Mesenchymal stem cell (in vitro differentiated cells and primary cell): ENCODE measurements around the gene PLA2G6.
A peak's percentile ranks its signal among the peaks of the same experiment; 100 is the strongest.

ENCODE experiments used
- DNase-seq: peaks from one replicate; pipeline ENCODE4 v3.0.0-alpha.2; 2013
- H2AFZ ChIP-seq: one replicate; pipeline ENCODE4 v1.6.1; 2013; ENCODE audit warnings: low read depth, mild to moderate bottlenecking, control low read depth, inconsistent platforms, low read length, moderate library complexity
- H2AK5ac ChIP-seq: 2 replicates; pipeline ENCODE4 v1.6.1; 2013; ENCODE audit warnings: low read length, moderate library complexity, mild to moderate bottlenecking, inconsistent platforms; ENCODE audit not compliant: severe bottlenecking
- H2BK120ac ChIP-seq: one replicate; pipeline ENCODE4 v1.6.1; 2013; ENCODE audit warnings: low read depth, mild to moderate bottlenecking, inconsistent platforms, low read length, moderate library complexity
- H2BK12ac ChIP-seq, 2 experiments: one replicate each; pipeline ENCODE4 v1.6.1; 2013; ENCODE audit warnings: inconsistent platforms in 2 of 2, low read length in 2 of 2, mild to moderate bottlenecking in 2 of 2, moderate library complexity in 2 of 2, control low read depth in 1 of 2
- H2BK15ac ChIP-seq: one replicate; pipeline ENCODE4 v1.6.1; 2013; ENCODE audit warnings: mild to moderate bottlenecking, low read depth, inconsistent platforms; ENCODE audit not compliant: poor library complexity, severe bottlenecking
- H2BK5ac ChIP-seq: 2 replicates; pipeline ENCODE4 v1.6.1; 2013; ENCODE audit warnings: low read depth, mild to moderate bottlenecking, low read length, control low read depth, inconsistent platforms; ENCODE audit not compliant: poor library complexity, severe bottlenecking
- H3K14ac ChIP-seq, 2 experiments: one replicate each; pipeline ENCODE4 v1.6.1; 2013; ENCODE audit warnings: inconsistent platforms in 2 of 2, low read length in 2 of 2, control low read depth in 1 of 2, mild to moderate bottlenecking in 1 of 2, moderate library complexity in 1 of 2
- H3K18ac ChIP-seq, 2 experiments: one replicate each; pipeline ENCODE4 v1.6.1; 2013; ENCODE audit warnings: inconsistent platforms in 2 of 2, low read length in 2 of 2, control low read depth in 1 of 2, low read depth in 1 of 2, mild to moderate bottlenecking in 1 of 2
- H3K23ac ChIP-seq, 2 experiments: one replicate each; pipeline ENCODE4 v1.6.1; 2013; ENCODE audit warnings: inconsistent platforms in 2 of 2, low read length in 2 of 2, mild to moderate bottlenecking in 2 of 2, moderate library complexity in 2 of 2, control low read depth in 1 of 2
- H3K27ac ChIP-seq: 2 replicates; pipeline ENCODE4 v1.5.1; 2013; ENCODE audit warnings: mild to moderate bottlenecking, moderate library complexity, low read length, control low read depth, inconsistent platforms; ENCODE audit not compliant: poor library complexity, severe bottlenecking
- H3K27me3 ChIP-seq, 2 experiments: 2 replicates each; pipeline versions ENCODE4 v1.6.1 to v1.7.0; 2013; ENCODE audit warnings: low read length in 2 of 2, mild to moderate bottlenecking in 2 of 2, moderate library complexity in 2 of 2, control low read depth in 1 of 2, inconsistent platforms in 1 of 2; ENCODE audit not compliant: control insufficient read depth in 1 of 2, insufficient read depth in 1 of 2
- H3K36me3 ChIP-seq, 2 experiments: 2 replicates each; pipeline versions ENCODE4 v1.6.1 to v1.7.0; 2013; ENCODE audit warnings: low read length in 2 of 2, control low read depth in 1 of 2, inconsistent platforms in 1 of 2, low read depth in 1 of 2, mild to moderate bottlenecking in 1 of 2; ENCODE audit not compliant: insufficient read depth in 2 of 2, control insufficient read depth in 1 of 2
- H3K4ac ChIP-seq, 2 experiments: one replicate each; pipeline ENCODE4 v1.6.1; 2013; ENCODE audit warnings: inconsistent platforms in 2 of 2, low read length in 2 of 2, mild to moderate bottlenecking in 2 of 2, moderate library complexity in 2 of 2, control low read depth in 1 of 2, low read depth in 1 of 2
- H3K4me1 ChIP-seq: 2 replicates; pipeline ENCODE4 v1.6.1; 2013; ENCODE audit warnings: low read depth, low read length, control low read depth; ENCODE audit not compliant: control insufficient read depth, insufficient read depth
- H3K4me2 ChIP-seq: 2 replicates; pipeline ENCODE4 v1.6.1; 2013; ENCODE audit warnings: low read length, mild to moderate bottlenecking, inconsistent platforms; ENCODE audit not compliant: poor library complexity, severe bottlenecking
- H3K4me3 ChIP-seq, 2 experiments: 2 replicates each; pipeline versions ENCODE4 v1.5.1 to v1.7.0; 2013; ENCODE audit warnings: low read length in 2 of 2, mild to moderate bottlenecking in 2 of 2, control low read depth in 1 of 2, low read depth in 1 of 2; ENCODE audit not compliant: insufficient read depth in 1 of 2
- H3K79me1 ChIP-seq: replicated peaks from 2 replicates; pipeline ENCODE4 v1.6.1; 2013; ENCODE audit warnings: mild to moderate bottlenecking, control low read depth, low read length, inconsistent platforms; ENCODE audit not compliant: poor library complexity, severe bottlenecking
- H3K9ac ChIP-seq: 2 replicates; pipeline ENCODE4 v1.7.0; 2013; ENCODE audit warnings: mild to moderate bottlenecking, low read length, moderate library complexity
- H3K9me3 ChIP-seq: 2 replicates; pipeline ENCODE4 v1.7.0; 2013; ENCODE audit warnings: mild to moderate bottlenecking, low read length; ENCODE audit not compliant: control insufficient read depth
- H4K8ac ChIP-seq: one replicate; pipeline ENCODE4 v1.6.1; 2013; ENCODE audit warnings: inconsistent platforms, mild to moderate bottlenecking, low read length, moderate library complexity
- H4K91ac ChIP-seq: one replicate; pipeline ENCODE4 v1.6.1; 2013; ENCODE audit warnings: mild to moderate bottlenecking, low read length, inconsistent platforms
- WGBS: methylation state at CpG from one replicate; pipeline ENCODE4 v1.1.7; 2013; ENCODE audit warnings: mixed read lengths; 5-methylcytosine and 5-hydroxymethylcytosine counted together

Gene PLA2G6

DNA sequence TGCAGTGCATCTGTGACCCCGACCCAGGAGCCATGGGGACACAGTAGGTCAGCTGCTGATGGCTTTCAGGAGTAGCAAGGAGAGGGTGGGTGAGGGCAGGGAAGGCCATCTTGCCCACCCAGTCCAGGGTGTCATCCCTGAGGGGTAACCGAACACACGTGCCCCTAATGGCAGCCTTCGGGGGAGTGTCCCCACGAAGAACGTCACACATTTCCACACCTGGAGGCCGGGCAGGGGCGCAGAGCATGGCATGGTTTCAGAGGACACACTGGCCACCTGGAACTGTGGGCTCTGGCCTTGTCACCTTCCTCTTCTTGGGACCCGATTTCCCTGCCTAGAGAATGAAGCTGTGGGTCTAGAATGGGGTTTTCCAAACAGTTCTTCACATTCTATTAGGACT is 51.8 kb downstream of the PLA2G6 start:
- Histone ChIP-seq H3K4me1 (peaks cover 3% of the 10 kb centered on the region), H2AK5ac (no peak overlapping the region), H3K27me3 (no peaks in the 10 kb centered on the region), H3K23ac (no peak overlapping the region), H2BK120ac (no peak overlapping the region), H3K9ac (no peak overlapping the region), H3K4ac (no peak overlapping the region), H3K14ac (no peak overlapping the region), H3K4me3 (no peak overlapping the region), H3K79me1 (no peaks in the 10 kb centered on the region), H3K27ac (no peak overlapping the region), H3K18ac (no peak overlapping the region), H2BK5ac (no peak overlapping the region), H3K4me2 (no peak overlapping the region), H3K36me3 (peaks cover 0 to 53% of the 10 kb centered on the region in 2 experiments), H4K91ac (no peak overlapping the region), H2BK12ac (no peak overlapping the region), H2BK15ac (no peak overlapping the region), H4K8ac (no peak overlapping the region), H2AFZ (no peak overlapping the region), H3K9me3 (no peaks in the 10 kb centered on the region)
- DNase-seq = no peak
- 87% methylated on average over 8 of the region's 9 CpGs for WGBS

GRCh38 chr22:38129021-38129420 is 52.6 kb downstream of the PLA2G6 start:
- 79% methylated on average over 10 of the region's 10 CpGs for WGBS
- Histone ChIP-seq H3K4ac (no peak overlapping the region), H2BK12ac (no peak overlapping the region), H3K4me3 (no peak overlapping the region), H2AK5ac (no peak overlapping the region), H4K91ac (no peak overlapping the region), H2BK15ac (no peak overlapping the region), H3K4me1 (peaks cover 3% of the 10 kb centered on the region), H2AFZ (no peak overlapping the region), H3K4me2 (no peak overlapping the region), H3K9ac (no peak overlapping the region), H2BK120ac (no peak overlapping the region), H3K27me3 (no peaks in the 10 kb centered on the region), H3K23ac (no peak overlapping the region), H3K27ac (no peak overlapping the region), H4K8ac (no peak overlapping the region), H3K79me1 (no peaks in the 10 kb centered on the region), H3K18ac (no peak overlapping the region), H3K14ac (peak overlapping the region in 1 of 2 experiments; percentile 78), H3K9me3 (no peaks in the 10 kb centered on the region), H3K36me3 (peaks cover 0 to 53% of the 10 kb centered on the region in 2 experiments), H2BK5ac (no peak overlapping the region)
- DNase-seq = no peak

DNA sequence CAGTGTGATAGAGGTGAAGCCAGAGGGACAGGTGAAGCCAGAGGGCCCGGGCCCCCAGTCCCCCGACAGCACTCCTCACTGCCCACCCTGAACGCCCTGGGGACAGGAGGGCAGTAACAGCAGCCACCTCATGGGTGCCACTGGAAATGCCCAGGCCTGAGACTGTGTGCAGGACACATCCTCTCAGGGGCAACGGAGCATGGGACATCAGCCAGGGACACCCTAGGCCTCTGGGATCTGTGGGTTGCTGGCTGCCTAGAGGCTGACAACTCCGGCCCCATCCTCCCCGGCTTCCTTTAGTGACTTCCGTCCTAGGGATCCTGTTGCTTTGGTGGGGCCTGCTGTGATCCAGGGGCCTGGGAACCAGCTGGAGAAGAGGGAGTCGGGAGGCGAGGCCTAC is 53.8 kb downstream of the PLA2G6 start:
- 94% methylated on average over 9 of the region's 9 CpGs for WGBS
- DNase-seq = no peak
- no peak overlapping the region for H3K4me3 ChIP-seq

DNA sequence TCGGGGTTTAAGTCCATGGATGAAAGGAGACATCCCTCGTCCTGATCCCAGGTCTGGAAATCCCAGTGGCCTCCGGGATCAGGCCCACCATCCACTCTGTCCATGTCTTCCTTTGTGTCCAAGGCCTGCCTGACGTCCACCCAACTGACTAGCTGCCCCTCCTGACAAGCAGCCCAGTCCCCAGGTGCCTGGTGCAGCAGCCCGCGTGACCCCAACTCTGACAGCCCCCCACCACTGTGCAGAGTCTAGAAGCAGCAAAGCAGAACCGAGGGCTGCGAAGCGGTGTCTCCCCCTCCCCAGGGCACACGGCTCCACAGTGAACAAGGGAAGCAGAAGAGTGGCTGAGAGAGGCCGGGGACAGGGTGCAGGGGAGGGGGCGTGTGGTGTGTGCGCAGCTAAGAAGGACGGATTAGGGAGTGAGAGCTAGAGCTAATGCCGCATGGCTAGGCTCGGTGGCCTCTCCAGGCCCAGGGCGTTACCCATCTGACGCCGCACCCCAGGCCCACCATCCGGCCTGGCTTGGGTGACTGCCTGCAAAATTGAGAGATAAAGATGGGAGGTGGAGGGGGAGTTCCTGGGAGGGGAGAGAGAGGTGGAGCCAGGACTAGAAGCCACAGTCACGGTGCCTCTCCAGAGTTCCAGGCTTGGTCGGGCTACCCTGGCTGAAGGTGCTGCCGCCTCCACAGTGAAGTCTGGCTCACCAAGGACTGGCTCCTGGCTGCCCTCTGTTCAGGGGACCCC is 54.5 kb downstream of the PLA2G6 start:
- H3K27me3 ChIP-seq = no peaks in the 10 kb centered on the region
- H3K4me2 ChIP-seq = no peak overlapping the region
- H3K4ac ChIP-seq = no peak overlapping the region
- H2BK15ac ChIP-seq = no peak overlapping the region
- H4K91ac ChIP-seq = no peak overlapping the region
- DNase-seq = no peak
- H3K36me3 ChIP-seq = peaks cover 0 to 40% of the 10 kb centered on the region in 2 experiments
- no peak overlapping the region for H3K23ac ChIP-seq
- no peak overlapping the region for H3K4me3 ChIP-seq
- no peak overlapping the region for H2BK120ac ChIP-seq
- 91% methylated on average over 23 of the region's 23 CpGs for WGBS
- H2AFZ ChIP-seq = peak overlapping the region; percentile 21
- no peak overlapping the region for H2BK5ac ChIP-seq
- H2AK5ac ChIP-seq = no peak overlapping the region
- H2BK12ac ChIP-seq = no peak overlapping the region
- peaks cover 13% of the 10 kb centered on the region for H3K4me1 ChIP-seq
- no peaks in the 10 kb centered on the region for H3K9me3 ChIP-seq
- no peaks in the 10 kb centered on the region for H3K79me1 ChIP-seq
- no peak overlapping the region for H3K14ac ChIP-seq
- no peak overlapping the region for H3K18ac ChIP-seq
- H3K9ac ChIP-seq = no peak overlapping the region
- no peak overlapping the region for H3K27ac ChIP-seq
- no peak overlapping the region for H4K8ac ChIP-seq

More for the DNA sequence above, 53.8 kb downstream of the PLA2G6 start:
- Histone ChIP-seq H4K8ac (no peak overlapping the region), H3K23ac (no peak overlapping the region), H3K4ac (no peak overlapping the region), H2BK5ac (no peak overlapping the region), H3K27me3 (no peaks in the 10 kb centered on the region), H2BK15ac (no peak overlapping the region), H2BK120ac (no peak overlapping the region), H2BK12ac (no peak overlapping the region), H3K9ac (no peak overlapping the region), H3K79me1 (no peaks in the 10 kb centered on the region), H3K14ac (no peak overlapping the region), H3K9me3 (no peaks in the 10 kb centered on the region), H3K4me2 (no peak overlapping the region), H3K18ac (no peak overlapping the region), H3K4me1 (peaks cover 7% of the 10 kb centered on the region), H2AFZ (no peak overlapping the region), H4K91ac (no peak overlapping the region), H3K27ac (no peak overlapping the region), H2AK5ac (no peak overlapping the region), H3K36me3 (peaks cover 0 to 46% of the 10 kb centered on the region in 2 experiments)
